ENCODE results near the gene MITF. TPM values are rescaled to one million over a fixed set of nuclear protein-coding genes. Genes with fewer than 3 reads are reported as not detected.

Gene MITF
- polyA plus RNA-seq, 1 donor from 2014 or later = not detected

GRCh38 chr3:69772152-69772867 is 33.0 kb downstream of the MITF start:
- Histone ChIP-seq H3K27ac (ENCODE audit: low read length) (no peak overlapping the region), H3K9me2 (ENCODE audit: insufficient read depth, low read length) (no peaks in the 10 kb centered on the region), H3K27me3 (ENCODE audit: insufficient read depth, low read depth, low read length) (no peaks in the 10 kb centered on the region), H3K79me2 (replicated peaks; ENCODE audit: insufficient read depth, low read length) (no peaks in the 10 kb centered on the region), H3K9ac (ENCODE audit: low read length) (no peak overlapping the region), H3K9me3 (ENCODE audit: low read length) (no peaks in the 10 kb centered on the region), H3K36me3 (ENCODE audit: insufficient read depth, low read length) (no peaks in the 10 kb centered on the region), H3F3A (ENCODE audit: insufficient read depth, low read length, poor library complexity, severe bottlenecking) (no peaks in the 10 kb centered on the region), H3K4me2 (ENCODE audit: low read length) (no peak overlapping the region), H3K4me3 (ENCODE audit: low read length) (no peak overlapping the region), H4K20me1 (ENCODE audit: insufficient read depth) (no peaks in the 10 kb centered on the region), H2AFZ (ENCODE audit: low read depth, low read length) (no peak overlapping the region)
- TF ChIP-seq POLR2AphosphoS5 (IDR thresholded peaks at IDR 0.05) (no peak), SMC3 (conservative IDR thresholded peaks at IDR 0.05; ENCODE audit: poor library complexity) (no peak), RAD21 (conservative IDR thresholded peaks at IDR 0.05) (no peak), REST (IDR thresholded peaks at IDR 0.05; ENCODE audit: borderline replicate concordance) (no peak), EZH2 (IDR thresholded peaks at IDR 0.05; ENCODE audit: borderline replicate concordance, insufficient read depth, low read length, poor library complexity, severe bottlenecking) (no peak), CTCF (IDR thresholded peaks at IDR 0.05; ENCODE audit: poor library complexity, severe bottlenecking) (no peak), MXI1 (conservative IDR thresholded peaks at IDR 0.05; ENCODE audit: poor library complexity, severe bottlenecking) (no peak), TAF1 (IDR thresholded peaks at IDR 0.05; ENCODE audit: low read depth) (no peak), EP300 (conservative IDR thresholded peaks at IDR 0.05; ENCODE audit: poor library complexity, severe bottlenecking) (no peak)

- Histone ChIP-seq H3K79me2 (replicated peaks; ENCODE audit: insufficient read depth, low read length) (no peaks in the 10 kb centered on the region), H2AFZ (ENCODE audit: low read depth, low read length) (no peak overlapping the region), H3K27ac (ENCODE audit: low read length) (no peak overlapping the region), H3K36me3 (ENCODE audit: insufficient read depth, low read length) (no peaks in the 10 kb centered on the region), H3K9ac (ENCODE audit: low read length) (no peak overlapping the region), H3K9me3 (ENCODE audit: low read length) (no peaks in the 10 kb centered on the region), H3K9me2 (ENCODE audit: insufficient read depth, low read length) (no peaks in the 10 kb centered on the region), H3F3A (ENCODE audit: insufficient read depth, low read length, poor library complexity, severe bottlenecking) (no peaks in the 10 kb centered on the region), H3K4me3 (ENCODE audit: low read length) (no peak overlapping the region), H3K27me3 (ENCODE audit: insufficient read depth, low read depth, low read length) (no peaks in the 10 kb centered on the region), H3K4me2 (ENCODE audit: low read length) (no peak overlapping the region), H4K20me1 (ENCODE audit: insufficient read depth) (no peaks in the 10 kb centered on the region)
- TF ChIP-seq EZH2 (IDR thresholded peaks at IDR 0.05; ENCODE audit: borderline replicate concordance, insufficient read depth, low read length, poor library complexity, severe bottlenecking) (no peak), RAD21 (conservative IDR thresholded peaks at IDR 0.05) (no peak), MXI1 (conservative IDR thresholded peaks at IDR 0.05; ENCODE audit: poor library complexity, severe bottlenecking) (no peak), REST (IDR thresholded peaks at IDR 0.05; ENCODE audit: borderline replicate concordance) (no peak), EP300 (conservative IDR thresholded peaks at IDR 0.05; ENCODE audit: poor library complexity, severe bottlenecking) (no peak), CTCF (IDR thresholded peaks at IDR 0.05; ENCODE audit: poor library complexity, severe bottlenecking) (no peak), POLR2AphosphoS5 (IDR thresholded peaks at IDR 0.05) (no peak), SMC3 (conservative IDR thresholded peaks at IDR 0.05; ENCODE audit: poor library complexity) (no peak), TAF1 (IDR thresholded peaks at IDR 0.05; ENCODE audit: low read depth) (no peak)
Observed at GRCh38 chr3:69774029-69774428, 34.8 kb downstream of the MITF start.
